SH-SY5Y (cell line): ENCODE results near the gene ADARB2.

Source experiments
- GATA2 ChIP-seq: IDR thresholded peaks from 2 replicates; pipeline ENCODE4 v1.6.1; 2011; ENCODE audit warnings: mild to moderate bottlenecking, low read depth, low read length
- GATA3 ChIP-seq: IDR thresholded peaks from 2 replicates; pipeline ENCODE4 v1.6.1; 2011; ENCODE audit warnings: low read depth, mild to moderate bottlenecking, low read length, moderate library complexity

DNA sequence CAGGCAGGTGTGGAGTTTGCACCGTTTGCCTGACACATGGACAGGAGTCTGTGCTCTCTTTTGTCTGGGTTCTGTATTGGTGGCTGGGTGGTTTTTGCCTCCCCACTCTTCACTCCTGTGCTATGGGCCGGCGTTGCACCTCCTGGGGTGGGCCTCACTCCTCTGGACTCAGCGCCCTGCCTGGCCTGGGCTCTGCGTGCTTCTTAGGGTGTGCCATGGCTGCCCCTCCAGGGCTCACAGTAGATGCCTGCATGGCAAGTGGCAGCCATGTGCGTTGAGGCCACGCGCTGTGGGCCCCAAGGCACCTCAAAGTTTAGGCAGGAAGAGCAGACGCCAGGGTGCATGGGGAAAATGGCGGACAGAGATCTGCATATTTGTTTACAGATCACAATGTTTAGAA lies 319.8 kb downstream of the ADARB2 start:
- TF ChIP-seq GATA3 (no peak), GATA2 (no peak)
